T-helper 2 cell treated with Interferon-gamma antibody and Interleukin-4, amounts not matched to agents 5 μg/mL and 100 μg/mL, for 36 hours (primary cell): ENCODE results near the gene IGSF22.

ENCODE experiments used
- DNase-seq: peaks from one replicate; pipeline ENCODE4 v3.0.0; 2021; ENCODE audit warnings: low spot score
- H3K27ac Mint-ChIP-seq: one replicate; pipeline ENCODE4 v1.8.0; 2021; ENCODE audit warnings: mild to moderate bottlenecking, mixed read lengths
- H3K27me3 Mint-ChIP-seq: one replicate; pipeline ENCODE4 v1.8.0; 2021; ENCODE audit warnings: low read depth, mixed read lengths
- H3K36me3 Mint-ChIP-seq: one replicate; pipeline ENCODE4 v1.8.0; 2021; ENCODE audit warnings: low read depth, mixed read lengths
- H3K4me1 Mint-ChIP-seq: one replicate; pipeline ENCODE4 v1.8.0; 2021; ENCODE audit warnings: low read depth, mixed read lengths
- H3K4me3 Mint-ChIP-seq: one replicate; pipeline ENCODE4 v1.8.0; 2022; ENCODE audit warnings: mild to moderate bottlenecking, moderate library complexity, mixed read lengths
- H3K9me3 Mint-ChIP-seq: one replicate; pipeline ENCODE4 v1.8.0; 2021; ENCODE audit warnings: mixed read lengths

The IGSF22 gene

DNA sequence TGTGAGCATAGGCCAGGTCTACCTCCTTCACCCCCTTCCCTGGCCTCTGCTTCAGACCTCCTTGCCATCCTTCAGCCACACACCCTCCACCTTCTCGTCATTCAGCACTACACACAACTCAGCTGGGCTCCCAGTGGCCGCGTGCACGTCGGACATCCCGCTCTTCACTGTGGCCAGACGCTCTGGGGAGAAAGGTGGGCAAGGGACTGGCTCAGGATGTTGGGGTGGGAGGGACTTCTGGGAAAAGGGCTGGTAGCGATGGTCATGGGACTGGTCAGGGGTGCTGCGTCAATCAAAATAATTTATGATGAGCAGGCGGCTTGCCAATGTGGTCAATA lies 11.6 kb downstream of the IGSF22 start:
- Mint-ChIP-seq H3K27ac (no peak overlapping the region), H3K27me3 (peaks cover 20% of the 10 kb centered on the region), H3K9me3 (no peaks in the 10 kb centered on the region), H3K36me3 (no peaks in the 10 kb centered on the region), H3K4me3 (no peak overlapping the region), H3K4me1 (no peaks in the 10 kb centered on the region)
- no peak for DNase-seq

DNA sequence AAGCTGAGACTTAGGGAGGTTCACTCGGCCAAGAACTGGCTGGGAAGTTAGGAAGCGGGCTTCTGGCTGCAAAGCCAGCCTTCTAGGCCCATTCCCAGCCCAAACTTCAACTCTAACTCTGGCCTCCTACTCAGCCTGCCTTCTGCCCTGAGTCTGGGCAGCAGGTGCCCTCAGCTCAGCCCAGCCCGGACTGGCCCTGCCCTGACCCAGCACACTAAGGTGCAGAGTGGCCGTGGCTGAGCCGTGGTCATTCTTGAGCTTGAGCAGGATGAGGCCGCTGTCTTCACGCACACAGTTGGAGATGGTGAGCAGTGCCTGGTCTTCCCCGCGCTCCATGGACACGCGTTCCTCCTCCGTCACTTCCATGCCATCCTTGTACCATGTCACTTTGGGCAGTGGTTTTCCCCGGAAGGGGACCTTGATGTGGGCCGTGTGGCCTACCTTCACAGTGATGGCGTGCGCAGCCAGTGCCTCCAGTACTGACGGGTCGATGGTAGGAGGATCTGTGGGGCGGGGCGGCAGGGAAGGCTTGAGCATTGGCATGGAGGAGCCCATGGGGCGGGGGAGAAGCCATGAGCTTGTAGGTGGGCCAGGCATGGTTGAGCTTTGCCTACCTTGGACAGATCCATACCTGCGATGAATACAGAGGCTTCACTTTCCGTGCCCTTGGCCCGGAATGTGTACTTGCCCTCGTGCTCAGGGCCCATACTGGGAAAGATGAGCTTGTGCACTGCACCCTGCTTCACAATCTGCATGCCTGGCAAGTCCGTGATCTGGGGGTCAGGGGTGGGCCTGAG lies 12.1 kb downstream of the IGSF22 start:
- no peak overlapping the region for H3K4me3 Mint-ChIP-seq
- no peak for DNase-seq
- no peaks in the 10 kb centered on the region for H3K36me3 Mint-ChIP-seq
- H3K9me3 Mint-ChIP-seq, result no peaks in the 10 kb centered on the region
- no peak overlapping the region for H3K27ac Mint-ChIP-seq
- peaks cover 22% of the 10 kb centered on the region for H3K27me3 Mint-ChIP-seq
- no peaks in the 10 kb centered on the region for H3K4me1 Mint-ChIP-seq

DNA sequence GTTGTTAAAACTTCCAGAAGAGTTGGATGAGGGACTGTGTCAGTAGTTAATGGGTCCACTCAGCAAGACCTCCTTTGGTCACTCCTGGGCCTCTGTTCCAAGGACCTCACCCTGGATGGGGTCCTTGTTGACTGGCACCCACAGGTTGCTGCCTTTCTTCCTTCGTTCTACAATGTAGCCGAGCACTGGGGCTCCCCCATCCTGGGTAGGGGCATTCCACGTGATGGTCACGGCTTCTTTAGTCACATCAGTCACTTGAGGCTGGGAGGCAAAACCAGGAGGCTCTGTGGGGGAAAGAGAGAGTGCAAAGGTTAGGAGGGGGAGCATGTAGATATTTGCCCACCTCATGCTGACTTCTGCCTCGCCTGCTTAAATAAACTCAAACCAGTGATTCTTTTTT lies 15.4 kb downstream of the IGSF22 start:
- peaks cover 39% of the 10 kb centered on the region for H3K27me3 Mint-ChIP-seq
- no peak overlapping the region for H3K27ac Mint-ChIP-seq
- no peak overlapping the region for H3K4me3 Mint-ChIP-seq
- no peaks in the 10 kb centered on the region for H3K36me3 Mint-ChIP-seq
- peaks cover 8% of the 10 kb centered on the region for H3K4me1 Mint-ChIP-seq
- no peak for DNase-seq
- no peaks in the 10 kb centered on the region for H3K9me3 Mint-ChIP-seq

DNA sequence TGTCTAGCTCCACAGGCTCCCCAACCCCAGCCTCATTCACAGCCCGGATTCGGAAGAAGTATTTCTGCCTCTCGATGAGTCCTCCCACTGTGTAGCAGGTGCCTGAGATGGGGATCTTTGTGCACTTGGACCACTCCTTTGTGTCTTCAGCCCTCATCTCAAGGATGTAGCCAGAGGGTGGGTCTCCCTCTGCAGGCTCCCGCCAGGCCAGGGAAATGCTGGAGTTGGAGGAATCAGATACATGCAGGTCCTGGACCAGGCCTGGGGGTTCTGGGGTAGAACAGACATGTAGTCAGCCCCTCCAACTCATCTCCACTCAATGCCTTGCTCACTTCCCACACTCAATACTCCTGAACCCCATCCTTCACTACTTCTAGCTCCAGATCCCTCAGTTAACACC lies 16.6 kb downstream of the IGSF22 start:
- Mint-ChIP-seq H3K4me3 (no peak overlapping the region), H3K27me3 (peaks cover 49% of the 10 kb centered on the region), H3K4me1 (peaks cover 14% of the 10 kb centered on the region), H3K36me3 (no peaks in the 10 kb centered on the region), H3K27ac (no peak overlapping the region), H3K9me3 (no peaks in the 10 kb centered on the region)
- no peak for DNase-seq

DNA sequence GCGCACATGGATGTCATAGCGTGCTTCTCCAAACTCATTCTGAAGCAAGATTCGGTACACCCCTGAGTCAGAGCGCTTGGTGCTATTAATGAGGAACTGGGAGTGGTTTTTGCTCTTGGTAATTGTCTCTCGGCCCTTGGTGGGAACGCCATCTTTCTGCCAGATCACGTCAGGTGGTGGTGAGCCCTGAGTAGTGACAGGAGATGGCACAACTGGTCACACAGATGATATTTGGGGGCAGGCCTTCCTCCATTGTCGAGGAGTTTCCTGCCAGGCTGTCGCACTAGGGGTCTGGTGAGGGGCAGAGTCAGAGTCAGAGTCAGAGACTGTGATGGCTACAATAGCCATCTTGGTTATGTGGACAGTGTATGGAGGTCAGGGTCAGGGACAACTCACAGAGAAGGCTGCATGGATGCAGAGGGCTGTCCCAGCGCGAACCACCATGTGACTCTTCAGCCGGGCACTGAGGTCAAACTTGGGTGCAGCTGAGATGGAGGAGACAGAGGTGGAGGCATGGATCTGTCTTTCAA lies 18.1 kb downstream of the IGSF22 start:
- Mint-ChIP-seq H3K9me3 (no peaks in the 10 kb centered on the region), H3K4me1 (peaks cover 14% of the 10 kb centered on the region), H3K36me3 (no peaks in the 10 kb centered on the region), H3K4me3 (no peak overlapping the region), H3K27me3 (peaks cover 57% of the 10 kb centered on the region), H3K27ac (no peak overlapping the region)
- no peak for DNase-seq

DNA sequence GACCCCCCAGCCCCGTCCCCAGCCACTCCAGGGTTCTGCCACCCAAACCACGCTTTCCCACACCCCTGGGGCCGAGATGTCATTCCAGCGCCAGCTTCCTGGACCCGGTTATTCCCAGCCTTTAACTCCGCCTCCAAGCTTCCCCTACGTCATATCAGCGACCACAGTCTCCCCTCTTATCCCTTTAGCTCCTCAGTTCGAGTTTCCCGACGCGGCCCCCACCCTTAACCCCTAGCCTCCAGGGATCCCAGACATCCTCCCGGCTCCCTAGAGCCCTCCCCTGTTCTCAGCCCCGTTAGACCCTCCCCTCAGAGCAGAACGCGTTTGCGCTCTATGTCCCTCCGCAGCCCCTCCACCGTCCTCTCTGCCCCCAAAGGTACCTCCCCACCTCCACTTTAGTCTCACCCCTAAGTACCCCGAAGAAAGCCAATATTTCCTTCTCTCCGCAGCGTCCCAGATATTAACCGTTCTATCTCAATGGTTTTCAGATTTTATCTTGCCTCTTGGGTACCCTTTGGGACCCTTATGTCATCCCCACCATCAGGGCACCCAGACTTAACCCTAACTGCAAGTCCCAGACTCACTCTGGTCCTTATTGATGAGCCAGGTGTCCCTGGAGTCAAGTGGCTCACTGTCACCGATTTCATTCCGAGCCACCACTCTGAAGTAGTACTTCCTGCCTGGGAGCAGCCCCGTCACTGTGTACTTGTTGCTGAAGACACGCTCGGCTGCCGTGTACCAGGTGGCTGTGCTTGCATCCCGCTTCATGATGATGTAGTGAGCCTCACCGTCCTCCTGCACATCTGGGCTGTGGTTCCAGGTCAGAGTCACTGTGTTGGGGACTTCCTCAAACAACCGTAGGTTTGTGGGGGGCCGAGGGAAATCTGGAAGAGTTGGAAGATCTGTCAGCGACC lies 19.4 kb downstream of the IGSF22 start:
- no peak for DNase-seq
- peak overlapping the region; percentile 92 for H3K4me3 Mint-ChIP-seq
- H3K4me1 Mint-ChIP-seq, result peaks cover 14% of the 10 kb centered on the region
- H3K27ac Mint-ChIP-seq, result peak overlapping the region; percentile 84
- H3K36me3 Mint-ChIP-seq, result no peaks in the 10 kb centered on the region
- peaks cover 56% of the 10 kb centered on the region for H3K27me3 Mint-ChIP-seq
- H3K9me3 Mint-ChIP-seq, result no peaks in the 10 kb centered on the region

DNA sequence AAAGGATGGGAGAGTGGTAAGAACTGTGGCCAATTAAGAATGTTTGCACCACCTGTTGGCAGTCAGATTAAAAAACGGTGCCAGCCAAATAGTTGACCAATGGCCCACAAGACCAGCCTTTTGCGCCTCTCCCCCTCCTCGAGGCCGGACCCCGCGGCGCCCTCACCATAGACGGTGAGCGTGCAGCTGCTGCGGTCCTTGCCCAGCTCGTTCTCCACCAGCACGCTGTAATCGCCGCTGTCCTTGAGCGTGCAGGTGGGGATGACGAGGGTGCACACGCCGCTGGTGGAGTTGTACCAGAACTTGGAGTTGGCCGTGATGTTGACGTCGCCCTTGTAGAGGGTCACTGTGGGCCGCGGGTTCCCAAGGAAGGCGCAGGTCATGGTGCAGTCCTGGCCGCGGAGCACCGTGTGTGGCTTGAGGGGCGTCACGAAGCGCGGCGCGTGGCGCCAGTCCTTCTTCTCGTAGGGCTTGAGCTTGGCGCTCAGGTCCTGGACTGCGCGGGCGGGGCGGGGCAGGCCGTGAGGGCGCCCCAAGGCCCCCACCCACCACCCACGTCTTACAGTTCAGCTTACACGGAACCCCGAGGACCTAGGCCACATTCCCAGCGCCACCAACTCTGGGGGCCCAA lies 20.2 kb downstream of the IGSF22 start:
- Mint-ChIP-seq H3K27ac (no peak overlapping the region), H3K36me3 (no peaks in the 10 kb centered on the region), H3K27me3 (peaks cover 56% of the 10 kb centered on the region), H3K4me3 (peak overlapping the region; percentile 54), H3K4me1 (peaks cover 14% of the 10 kb centered on the region), H3K9me3 (no peaks in the 10 kb centered on the region)
- DNase-seq, result no peak

DNA sequence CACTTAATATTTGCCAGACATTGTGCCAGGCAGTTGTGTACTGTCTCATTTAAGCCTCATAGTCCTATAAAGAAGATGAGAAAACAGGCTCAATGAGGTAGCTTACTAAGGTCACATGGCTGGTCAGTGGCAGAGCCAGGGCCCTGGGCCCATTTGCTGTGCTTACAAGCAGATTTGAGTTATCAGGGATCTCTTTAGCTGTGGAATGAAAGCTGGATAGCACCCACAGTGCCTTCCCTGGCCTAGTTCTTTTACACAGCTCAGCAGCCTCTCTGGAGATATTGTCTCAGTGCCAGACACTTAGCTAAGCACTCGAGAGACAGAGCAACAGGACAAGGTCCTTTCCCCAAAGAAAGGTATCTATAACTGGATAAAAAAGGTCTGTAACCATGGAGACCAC lies 21.3 kb downstream of the IGSF22 start:
- Mint-ChIP-seq H3K27ac (no peak overlapping the region), H3K27me3 (peaks cover 57% of the 10 kb centered on the region), H3K4me3 (no peak overlapping the region), H3K36me3 (no peaks in the 10 kb centered on the region), H3K4me1 (peaks cover 14% of the 10 kb centered on the region), H3K9me3 (no peaks in the 10 kb centered on the region)
- DNase-seq, result no peak

DNA sequence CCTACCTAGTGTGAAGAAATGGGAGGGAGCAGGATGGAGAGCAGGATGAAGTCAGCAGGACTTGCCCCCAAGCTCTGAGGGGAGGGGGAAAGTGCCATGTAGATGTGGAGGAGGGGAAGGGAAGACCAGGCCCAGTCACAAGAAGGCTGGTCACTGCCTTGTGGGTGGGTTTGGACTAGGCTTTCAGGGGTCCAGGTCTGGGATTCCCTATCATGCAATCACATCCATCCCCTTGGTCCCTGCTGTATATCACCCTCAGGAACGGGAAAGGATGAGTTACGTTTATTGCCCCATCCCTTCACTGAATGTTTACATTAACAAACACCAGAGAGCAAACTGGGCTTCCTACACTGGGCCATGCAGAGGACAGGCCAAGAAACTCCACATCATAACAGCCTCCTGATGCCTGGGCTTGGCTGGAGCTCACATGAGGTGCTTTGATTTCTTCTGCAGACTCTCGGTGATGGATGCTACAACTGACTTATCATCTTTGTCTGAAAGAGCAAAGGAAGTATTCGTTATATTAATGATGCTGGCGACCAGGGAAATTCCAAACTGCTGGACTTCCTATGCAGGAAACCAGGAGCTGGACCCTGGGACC lies 21.8 kb downstream of the IGSF22 start:
- peaks cover 17% of the 10 kb centered on the region for H3K4me1 Mint-ChIP-seq
- H3K4me3 Mint-ChIP-seq, result no peak overlapping the region
- no peak overlapping the region for H3K27ac Mint-ChIP-seq
- no peaks in the 10 kb centered on the region for H3K9me3 Mint-ChIP-seq
- H3K36me3 Mint-ChIP-seq, result no peaks in the 10 kb centered on the region
- peaks cover 57% of the 10 kb centered on the region for H3K27me3 Mint-ChIP-seq
- no peak for DNase-seq

DNA sequence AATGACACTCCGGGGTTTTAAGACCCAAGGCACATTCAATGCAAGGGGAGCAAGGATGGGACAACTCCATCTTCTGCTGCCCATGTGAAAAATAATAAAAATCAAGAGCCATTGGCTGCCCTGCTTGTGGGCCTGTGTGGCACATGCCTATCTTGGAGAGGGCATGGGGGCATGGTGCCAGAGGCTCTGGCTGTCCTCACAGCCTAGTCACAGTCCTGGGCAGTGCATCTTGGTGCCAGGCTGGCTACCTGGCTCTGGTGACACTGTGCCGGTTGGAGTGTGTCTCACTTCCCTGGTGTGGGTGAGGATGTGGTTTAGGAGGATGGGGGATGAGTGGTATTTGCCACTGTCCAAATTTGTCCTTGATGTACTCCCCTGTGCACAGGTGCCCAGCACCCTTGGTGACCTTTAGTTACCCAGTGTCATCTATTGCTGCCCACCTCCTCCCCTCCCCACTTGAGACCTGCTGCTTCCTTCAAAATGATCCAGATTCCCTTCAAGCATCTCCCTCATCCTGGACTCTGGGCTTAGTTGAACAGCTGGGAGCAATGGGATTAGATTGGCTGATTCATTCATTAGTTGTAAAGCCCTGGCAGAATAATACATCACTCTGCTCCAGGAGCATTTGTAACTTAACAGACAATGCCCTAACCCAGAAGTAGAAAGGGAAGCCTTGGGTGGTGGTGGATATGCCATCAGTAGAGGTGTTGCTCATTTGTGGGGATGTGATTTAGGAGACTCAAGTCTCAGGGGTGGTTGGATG lies 22.8 kb downstream of the IGSF22 start:
- Mint-ChIP-seq H3K9me3 (no peaks in the 10 kb centered on the region), H3K4me1 (peaks cover 19% of the 10 kb centered on the region), H3K36me3 (no peaks in the 10 kb centered on the region), H3K4me3 (no peak overlapping the region), H3K27me3 (peaks cover 53% of the 10 kb centered on the region), H3K27ac (no peak overlapping the region)
- DNase-seq, result no peak

DNA sequence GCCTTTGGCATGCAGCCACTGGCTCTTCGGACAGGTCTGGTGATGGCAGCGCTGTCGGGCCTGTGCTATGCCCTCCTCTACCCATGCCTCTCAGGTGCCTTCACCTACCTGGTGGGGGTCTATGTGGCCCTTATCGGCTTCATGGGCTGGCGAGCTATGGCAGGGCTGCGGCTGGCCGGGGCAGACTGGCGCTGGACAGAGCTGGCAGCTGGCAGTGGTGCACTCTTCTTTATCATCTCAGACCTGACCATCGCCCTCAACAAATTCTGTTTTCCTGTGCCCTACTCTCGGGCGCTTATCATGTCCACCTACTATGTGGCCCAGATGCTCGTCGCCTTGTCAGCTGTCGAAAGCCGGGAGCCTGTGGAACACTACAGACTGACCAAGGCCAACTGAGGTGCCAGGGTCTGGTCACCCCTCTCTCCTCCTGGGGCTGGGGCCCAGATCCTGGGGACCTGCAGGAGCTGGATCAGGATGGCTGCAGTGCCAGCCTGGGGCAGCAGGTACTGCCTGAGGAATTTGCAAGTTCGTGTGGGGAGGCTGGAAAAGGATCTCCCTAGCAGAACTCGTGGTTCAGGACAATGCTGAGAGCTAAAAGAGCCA lies 24.3 kb downstream of the IGSF22 start:
- peaks cover 20% of the 10 kb centered on the region for H3K4me1 Mint-ChIP-seq

DNA sequence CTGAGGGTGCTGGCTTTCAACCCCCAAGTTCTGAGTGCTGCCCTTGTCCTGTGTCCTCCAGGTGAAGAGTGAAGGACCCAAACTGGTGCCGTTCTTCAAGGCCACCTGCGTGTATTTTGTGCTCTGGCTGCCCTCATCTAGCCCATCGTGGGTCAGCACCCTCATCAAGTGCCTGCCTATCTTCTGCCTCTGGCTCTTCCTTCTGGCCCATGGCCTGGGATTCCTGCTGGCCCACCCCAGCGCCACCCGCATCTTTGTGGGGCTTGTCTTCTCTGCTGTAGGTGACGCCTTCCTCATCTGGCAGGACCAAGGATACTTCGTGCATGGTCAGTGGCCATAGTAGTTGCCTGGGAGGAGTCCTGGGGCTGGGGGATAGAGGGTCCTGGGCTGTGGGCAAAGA lies 25.1 kb downstream of the IGSF22 start:
- H3K9me3 Mint-ChIP-seq, result no peaks in the 10 kb centered on the region
- peaks cover 15% of the 10 kb centered on the region for H3K4me1 Mint-ChIP-seq
- no peaks in the 10 kb centered on the region for H3K36me3 Mint-ChIP-seq
- DNase-seq, result no peak
- H3K27me3 Mint-ChIP-seq, result peaks cover 34% of the 10 kb centered on the region
- no peak overlapping the region for H3K27ac Mint-ChIP-seq
- no peak overlapping the region for H3K4me3 Mint-ChIP-seq

More for the DNA sequence above, 24.3 kb downstream of the IGSF22 start:
- Mint-ChIP-seq H3K9me3 (no peaks in the 10 kb centered on the region), H3K27ac (no peak overlapping the region), H3K4me3 (no peak overlapping the region), H3K36me3 (no peaks in the 10 kb centered on the region), H3K27me3 (peaks cover 39% of the 10 kb centered on the region)
- no peak for DNase-seq

DNA sequence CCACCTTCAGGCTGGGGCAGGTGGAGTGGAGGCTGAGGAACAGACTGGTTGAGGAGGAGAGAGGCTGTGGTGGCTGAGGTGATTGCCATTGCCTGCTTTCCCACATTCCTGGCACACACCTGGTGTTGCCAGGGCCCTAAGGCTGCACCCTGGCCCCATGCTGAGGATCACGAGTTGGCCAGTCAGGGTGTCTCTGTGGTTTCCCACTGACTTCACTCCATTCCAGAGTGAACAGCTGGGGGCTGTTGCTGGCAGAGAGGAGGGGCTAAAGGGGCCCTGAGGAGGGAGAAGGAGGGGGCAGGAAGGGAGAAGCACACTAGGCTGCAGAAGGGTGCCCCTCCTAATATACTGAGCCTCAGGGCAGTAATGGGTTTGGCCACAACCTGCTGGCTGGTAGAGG lies 25.6 kb downstream of the IGSF22 start:
- Mint-ChIP-seq H3K9me3 (no peaks in the 10 kb centered on the region), H3K27ac (no peak overlapping the region), H3K36me3 (no peaks in the 10 kb centered on the region), H3K27me3 (peaks cover 30% of the 10 kb centered on the region), H3K4me3 (peak overlapping the region; percentile 75), H3K4me1 (peaks cover 14% of the 10 kb centered on the region)
- DNase-seq, result no peak
